Loucy (cell line): ENCODE measurements around the gene KRTAP10-1.

ENCODE experiments used
- H2AFZ ChIP-seq: fragments of 200-600 bp; sonication (generic); 2 replicates; pipeline ENCODE4 v1.6.0; 2016; ENCODE audit warnings: antibody characterized with exemption, mild to moderate bottlenecking, low read length, moderate library complexity
- H3F3A ChIP-seq: fragments of 200-600 bp; 2 replicates; pipeline ENCODE4 v1.6.0; 2016; ENCODE audit warnings: antibody characterized with exemption, low read depth, mild to moderate bottlenecking
- H3K27me3 ChIP-seq: fragments of 200-600 bp; sonication (generic); 2 replicates; pipeline ENCODE4 v1.6.1; 2014; ENCODE audit warnings: low read length, mild to moderate bottlenecking; ENCODE audit not compliant: insufficient read depth, poor library complexity, severe bottlenecking
- H3K36me3 ChIP-seq: fragments of 200-600 bp; sonication (generic); 2 replicates; pipeline ENCODE4 v1.6.1; 2016; ENCODE audit warnings: low read length; ENCODE audit not compliant: insufficient read depth
- H3K4me1 ChIP-seq: fragments of 200-600 bp; sonication (generic); 2 replicates; pipeline ENCODE4 v1.5.1; 2014; ENCODE audit warnings: low read length, mild to moderate bottlenecking; ENCODE audit not compliant: insufficient read depth, poor library complexity, severe bottlenecking
- H3K4me2 ChIP-seq: fragments of 200-600 bp; sonication (generic); 2 replicates; pipeline ENCODE4 v1.6.0; 2014; ENCODE audit warnings: antibody characterized with exemption, low read length, low read depth, mild to moderate bottlenecking; ENCODE audit not compliant: poor library complexity, severe bottlenecking
- H3K4me3 ChIP-seq: fragments of 200-600 bp; sonication (generic); 2 replicates; pipeline ENCODE4 v1.5.1; 2014; ENCODE audit warnings: low read length, mild to moderate bottlenecking, mixed read lengths; ENCODE audit not compliant: poor library complexity, severe bottlenecking
- H3K79me2 ChIP-seq: fragments of 200-600 bp; sonication (generic); 2 replicates; pipeline ENCODE4 v1.6.1; 2014; ENCODE audit warnings: low read length; ENCODE audit not compliant: insufficient read depth
- H3K9ac ChIP-seq: fragments of 200-600 bp; sonication (generic); 2 replicates; pipeline ENCODE4 v1.6.0; 2014; ENCODE audit warnings: mild to moderate bottlenecking, low read depth, low read length, moderate library complexity; ENCODE audit not compliant: poor library complexity, severe bottlenecking
- H3K9me2 ChIP-seq: fragments of 200-600 bp; sonication (generic); replicated peaks from 2 replicates; pipeline ENCODE4 v1.6.1; 2016; ENCODE audit warnings: low read depth, low read length, mixed read lengths
- H3K9me3 ChIP-seq: fragments of 200-600 bp; sonication (generic); 2 replicates; pipeline ENCODE4 v1.6.1; 2014; ENCODE audit warnings: mild to moderate bottlenecking, antibody characterized with exemption, low read length, low read depth; ENCODE audit not compliant: insufficient read depth
- H4K20me1 ChIP-seq: fragments of 200-600 bp; sonication (generic); 2 replicates; pipeline ENCODE4 v1.6.0; 2014; ENCODE audit warnings: antibody characterized with exemption, low read length, mild to moderate bottlenecking; ENCODE audit not compliant: insufficient read depth, poor library complexity, severe bottlenecking
- CTCF ChIP-seq: fragments of 200-600 bp; sonication (generic); conservative IDR thresholded peaks from 2 replicates; pipeline ENCODE4 v1.5.1; 2014; ENCODE audit warnings: mild to moderate bottlenecking, antibody characterized with exemption, low read length
- EZH2phosphoT487 ChIP-seq: fragments of 200-600 bp; IDR thresholded peaks from 2 replicates; pipeline ENCODE4 v1.6.1; 2018; ENCODE audit warnings: antibody characterized with exemption, mild to moderate bottlenecking, moderate library complexity, borderline replicate concordance

KRTAP10-1 gene

DNA sequence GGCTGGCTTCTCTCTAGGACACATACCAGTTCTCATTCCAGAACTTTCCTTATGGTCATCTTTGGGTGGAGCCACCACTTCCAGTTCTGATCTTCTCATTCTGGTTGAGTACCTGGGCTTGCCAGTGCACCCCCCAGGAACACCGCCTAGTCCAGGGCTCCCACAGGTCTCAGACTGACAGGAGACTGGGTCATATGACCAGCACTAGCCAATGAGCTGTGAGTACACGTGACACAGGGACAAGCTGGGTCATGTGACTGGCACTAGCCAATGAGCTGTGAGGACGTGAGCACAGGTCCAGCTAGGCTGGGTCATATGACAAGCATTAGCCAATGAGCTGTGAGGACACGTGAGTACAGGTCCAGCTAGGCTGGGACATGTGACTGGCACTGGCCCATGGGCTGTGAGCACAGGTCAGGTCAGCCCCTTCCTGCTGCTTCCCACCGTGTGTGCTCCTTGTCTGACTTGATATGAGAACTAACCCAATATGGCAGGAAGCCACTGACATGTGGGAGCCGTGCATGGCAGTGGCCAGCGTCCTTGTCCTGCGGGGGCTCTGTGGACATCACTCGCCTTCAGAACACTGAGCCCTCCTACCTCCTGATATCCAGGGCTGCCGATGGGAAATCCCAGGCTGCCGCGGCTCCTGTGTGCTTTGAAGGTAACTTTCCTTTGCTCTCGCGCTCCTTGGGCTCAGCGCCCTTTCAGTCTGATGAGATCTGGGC lies 22.7 kb downstream of the KRTAP10-1 start:
- no peaks in the 10 kb centered on the region for H3K4me1 ChIP-seq
- H3K4me3 ChIP-seq: no peak overlapping the region
- H3K9me2 ChIP-seq: no peaks in the 10 kb centered on the region
- no peaks in the 10 kb centered on the region for H3K79me2 ChIP-seq
- H3K9me3 ChIP-seq: no peaks in the 10 kb centered on the region; the same call in 1 of the 2 replicates
- H3K9ac ChIP-seq: no peak overlapping the region
- no peaks in the 10 kb centered on the region for H3K36me3 ChIP-seq
- TF ChIP-seq CTCF (no peak), EZH2phosphoT487 (no peak)
- H3F3A ChIP-seq: no peaks in the 10 kb centered on the region
- H3K27me3 ChIP-seq: no peaks in the 10 kb centered on the region
- no peak overlapping the region for H3K4me2 ChIP-seq
- H2AFZ ChIP-seq: no peak overlapping the region
- H4K20me1 ChIP-seq: no peaks in the 10 kb centered on the region

- Histone ChIP-seq H3K9ac (no peak overlapping the region), H3K4me3 (no peak overlapping the region), H4K20me1 (no peaks in the 10 kb centered on the region), H3K9me3 (no peaks in the 10 kb centered on the region; the same call in 1 of the 2 replicates), H3K4me1 (no peaks in the 10 kb centered on the region), H2AFZ (no peak overlapping the region), H3K4me2 (no peak overlapping the region), H3K36me3 (no peaks in the 10 kb centered on the region), H3K9me2 (no peaks in the 10 kb centered on the region), H3K27me3 (no peaks in the 10 kb centered on the region), H3K79me2 (no peaks in the 10 kb centered on the region), H3F3A (no peaks in the 10 kb centered on the region)
- TF ChIP-seq EZH2phosphoT487 (no peak), CTCF (no peak)
Observed at GRCh38 chr21:44516828-44517174, 23.2 kb downstream of the KRTAP10-1 start.

DNA sequence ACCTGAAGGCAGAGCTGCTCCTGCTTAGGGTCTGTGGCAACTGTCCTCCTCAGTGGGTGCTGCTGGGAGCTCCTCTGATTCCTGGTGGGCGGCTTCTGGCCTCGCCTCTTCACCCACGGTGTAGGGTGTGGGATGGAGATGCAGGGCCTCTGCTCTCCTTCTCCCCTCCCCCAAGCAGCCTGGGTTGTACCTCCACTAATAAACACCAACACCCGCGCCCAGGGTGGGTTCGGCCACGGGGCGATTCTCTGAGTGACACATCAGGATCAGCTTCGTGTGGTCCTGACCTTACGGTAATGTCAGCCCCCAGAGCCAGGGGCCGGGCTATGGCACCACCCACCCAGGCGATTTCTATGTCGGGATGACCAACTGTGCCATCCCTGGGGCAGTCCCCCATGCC lies 23.7 kb downstream of the KRTAP10-1 start:
- Histone ChIP-seq H3F3A (no peaks in the 10 kb centered on the region), H3K4me3 (no peak overlapping the region), H3K4me2 (no peak overlapping the region), H4K20me1 (no peaks in the 10 kb centered on the region), H3K36me3 (no peaks in the 10 kb centered on the region), H2AFZ (no peak overlapping the region), H3K27me3 (no peaks in the 10 kb centered on the region), H3K9ac (no peak overlapping the region), H3K9me3 (no peaks in the 10 kb centered on the region; the same call in 1 of the 2 replicates), H3K79me2 (no peaks in the 10 kb centered on the region), H3K9me2 (no peaks in the 10 kb centered on the region), H3K4me1 (no peaks in the 10 kb centered on the region)
- TF ChIP-seq CTCF: no peak
- no peak for TF ChIP-seq EZH2phosphoT487
